GM21526 (cell line): ENCODE results near the gene ZNF860.

ENCODE experiments used
- ATAC-seq: cut with Tn5 transposase; IDR thresholded peaks from one replicate; pipeline ENCODE4 v1.9.1; 2021; ENCODE audit warnings: moderate library complexity; ENCODE audit not compliant: unreplicated experiment, low FRiP score

Gene ZNF860

DNA sequence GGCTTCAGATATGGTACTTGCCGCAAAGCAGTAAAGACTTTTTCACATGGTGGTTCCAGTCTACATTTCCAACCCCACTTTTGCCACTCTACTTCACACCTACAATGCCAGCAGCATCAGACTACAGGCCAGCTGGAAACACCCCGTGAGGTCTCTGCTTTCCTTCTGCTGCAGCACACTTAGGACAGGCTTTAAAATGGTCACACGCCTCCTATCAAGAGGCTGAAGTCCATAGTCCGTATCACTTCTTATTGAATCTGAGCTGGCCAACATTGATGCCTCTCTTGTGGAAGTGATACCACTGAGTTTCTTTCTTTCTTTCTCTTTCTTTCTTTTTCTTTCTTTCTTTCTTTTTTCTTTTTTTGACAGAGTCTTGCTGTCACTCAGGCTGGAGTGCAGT, 59.8 kb downstream of the ZNF860 start:
- ATAC-seq = no peak
